Retina (tissue), 1 donor: ENCODE data around the gene KNL1.
"Not testable (repeated sequence)": the region's sequence is repeated elsewhere in the genome, so short reads cannot be mapped to it uniquely, and the experiment has no call there.

Source experiments
- DNase-seq: peaks from one replicate; pipeline ENCODE4 v3.0.0-alpha.2; 2016

The KNL1 gene

GRCh38 chr15:40680959-40681358 lies 86.9 kb downstream of the KNL1 start:
- DNase-seq, result not testable (repeated sequence)

- no peak for DNase-seq
Observed at GRCh38 chr15:40684381-40684780, 90.3 kb downstream of the KNL1 start.

GRCh38 chr15:40685376-40685775 lies 91.3 kb downstream of the KNL1 start:
- DNase-seq, result no peak

- DNase-seq, result no peak
Observed at GRCh38 chr15:40688932-40689799, 95.1 kb downstream of the KNL1 start.

GRCh38 chr15:40691737-40692136 lies 97.7 kb downstream of the KNL1 start:
- no peak for DNase-seq

- DNase-seq, result no peak
Observed at GRCh38 chr15:40693904-40694687, 100.0 kb downstream of the KNL1 start.

GRCh38 chr15:40694688-40695468 lies 100.8 kb downstream of the KNL1 start, which contains the start of gene RAD51:
TSS of gene RAD51 (plus strand) at chr15:40695174. CDS start at chr15:40698759, 3,585 bp downstream.
- peak; percentile 94 for DNase-seq

- no peak for DNase-seq
Observed at GRCh38 chr15:40695469-40695890, 101.4 kb downstream of the KNL1 start.

GRCh38 chr15:40696228-40696627 lies 102.2 kb downstream of the KNL1 start:
- DNase-seq, result no peak

- DNase-seq, result no peak
Observed at GRCh38 chr15:40697916-40698315, 103.9 kb downstream of the KNL1 start.

GRCh38 chr15:40702077-40702476 lies 108.0 kb downstream of the KNL1 start:
- no peak for DNase-seq

GRCh38 chr15:40706121-40706520 lies 112.1 kb downstream of the KNL1 start:
- DNase-seq, result no peak
